Prostate gland (tissue), 2 donors: ENCODE data around the gene PSMB5.

ENCODE experiments used
- CTCF ChIP-seq, 4 experiments: fragments of 200-600 bp in 2 of 4; fragments of 450-650 bp in 2 of 4; sonication (generic) in 2 of 4; IDR thresholded peaks; 1 replicate in 3 of 4; 2 replicates in 1 of 4; pipeline ENCODE4 v1.5.1; 2016 to 2019; ENCODE audit warnings: antibody characterized with exemption in 4 of 4, mild to moderate bottlenecking in 2 of 4, moderate library complexity in 2 of 4
- POLR2AphosphoS5 ChIP-seq: sonication (generic); formaldehyde crosslinking; IDR thresholded peaks from one replicate; pipeline ENCODE4 v1.6.1; 2017; ENCODE audit warnings: antibody characterized with exemption

DNA sequence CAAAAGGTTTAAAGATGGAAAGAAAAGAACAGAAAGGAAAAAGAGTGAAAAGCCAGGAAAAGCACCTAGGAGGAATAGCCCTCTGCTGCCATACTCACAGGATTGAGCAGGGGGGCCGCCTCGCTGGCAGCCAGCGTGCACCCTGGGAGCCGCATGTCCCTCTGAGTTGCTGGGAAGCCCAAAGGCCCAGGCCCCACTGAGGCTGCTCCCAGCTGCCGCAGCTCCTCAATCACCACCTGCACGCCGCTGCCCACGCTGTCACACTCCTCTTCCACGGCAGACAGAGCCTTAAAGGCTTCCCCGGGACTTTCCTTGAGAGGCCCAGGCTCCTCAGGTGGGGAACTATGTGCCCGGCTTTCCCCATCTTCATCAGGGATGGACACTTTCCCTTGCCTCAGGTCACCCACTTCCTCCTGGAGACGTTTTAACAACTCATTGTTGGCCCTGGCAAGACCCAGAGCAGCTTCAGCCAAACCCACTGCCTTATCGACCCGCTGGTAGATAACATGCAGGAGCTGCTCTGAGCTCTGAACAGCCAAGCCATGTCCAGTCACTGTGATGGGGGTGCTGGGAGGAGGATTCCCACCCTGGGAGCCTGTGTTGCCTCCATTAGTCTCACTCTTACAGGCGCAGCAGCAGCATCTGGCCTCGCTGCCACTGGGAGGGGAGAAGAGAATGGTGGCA is 36.2 kb downstream of the PSMB5 start:
- TF ChIP-seq CTCF (IDR thresholded peaks at IDR 0.05) (no peak), POLR2AphosphoS5 (no peak)
